GM12892 (cell line): ENCODE measurements around the gene ATP11A.

Source experiments
- POLR2A ChIP-seq: IDR thresholded peaks from 2 replicates; pipeline ENCODE4 v1.6.1; 2011; ENCODE audit warnings: low read depth, low read length, control low read depth
- POLR2AphosphoS5 ChIP-seq: IDR thresholded peaks from 2 replicates; pipeline ENCODE4 v1.6.1; 2011; ENCODE audit warnings: low read depth, low read length, control low read depth
- TAF1 ChIP-seq: IDR thresholded peaks from 2 replicates; pipeline ENCODE4 v1.6.1; 2011; ENCODE audit warnings: low read depth, mild to moderate bottlenecking, control low read depth, low read length, borderline replicate concordance

- TF ChIP-seq TAF1 = no peak
- no peak for TF ChIP-seq POLR2A
- TF ChIP-seq POLR2AphosphoS5 = no peak
Observed at GRCh38 chr13:112754281-112755025, 64.6 kb downstream of the ATP11A start.
